NCI-H2196 treated with DMSO at 0.1 percent for 48 hours (cell line): ENCODE results near the gene SRGAP2.
"Not testable (repeated sequence)": the region's sequence is repeated elsewhere in the genome, so short reads cannot be mapped to it uniquely, and the experiment has no call there.

Source experiments
- DNase-seq: peaks from one replicate; lab custom pipeline; 2025; ENCODE audit not compliant: unreplicated experiment; lab: John Stamatoyannopoulos, UW

Gene SRGAP2

DNA sequence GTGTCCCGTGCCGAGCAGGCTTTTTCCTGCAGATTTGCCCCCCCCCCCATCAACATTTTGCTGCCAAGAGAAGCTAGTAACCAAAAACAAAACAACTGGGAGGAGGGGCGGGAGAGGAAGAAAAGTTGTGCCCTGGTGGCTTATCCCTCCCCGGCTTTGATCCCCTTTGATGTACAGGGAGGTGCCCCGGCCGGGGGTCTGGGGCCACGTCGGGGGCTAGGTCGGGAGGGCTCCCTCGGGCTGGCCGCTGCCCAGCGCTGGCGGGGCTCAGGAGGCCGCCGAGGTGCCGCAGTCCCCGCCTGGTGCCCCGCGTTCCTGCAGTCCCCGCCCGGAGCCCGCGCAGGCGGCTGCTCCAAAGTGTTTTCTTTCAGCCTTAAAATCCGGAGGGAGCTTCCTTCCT lies 1.5 kb downstream of the SRGAP2 start:
- not testable (repeated sequence) for DNase-seq

DNA sequence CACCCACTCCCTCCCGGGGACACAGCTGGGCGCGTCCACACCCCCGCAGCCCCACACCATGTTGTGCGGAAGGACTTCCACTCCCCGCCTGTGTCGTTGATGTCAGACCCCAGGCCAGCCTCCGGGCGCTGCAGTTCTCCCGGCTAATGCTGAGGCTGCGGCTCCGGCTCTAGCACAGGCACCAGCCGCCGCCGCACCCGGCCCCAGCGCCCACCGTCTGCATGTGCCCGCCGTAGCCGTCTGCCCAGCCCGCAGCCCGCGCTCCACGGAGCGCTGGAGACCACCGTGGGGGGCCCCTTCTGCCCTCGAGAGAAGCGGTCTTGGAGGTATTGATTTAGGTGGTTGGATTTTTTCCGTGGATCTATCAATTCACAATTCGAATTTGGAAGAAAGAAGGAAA lies 2.2 kb downstream of the SRGAP2 start:
- not testable (repeated sequence) for DNase-seq

DNA sequence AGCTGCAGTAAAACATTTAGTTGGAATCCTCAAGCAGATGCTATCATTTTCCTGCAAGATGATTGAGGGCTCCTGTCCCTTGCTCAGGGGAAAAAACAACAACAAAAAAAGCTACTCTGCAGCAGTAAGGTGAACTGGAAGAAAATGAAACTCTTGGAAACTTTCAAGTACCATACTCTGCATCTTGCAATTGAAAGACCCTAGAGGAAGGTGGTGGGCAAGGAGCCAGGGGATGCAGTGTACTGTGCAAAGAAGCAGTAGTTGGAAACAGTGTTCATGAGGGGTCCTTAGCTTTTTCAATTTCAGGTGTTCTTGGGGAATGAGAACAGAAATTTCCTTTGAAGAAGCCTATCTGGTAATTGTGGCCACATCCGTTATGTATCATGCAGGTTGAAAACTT lies 7.5 kb downstream of the SRGAP2 start:
- DNase-seq: not testable (repeated sequence)

DNA sequence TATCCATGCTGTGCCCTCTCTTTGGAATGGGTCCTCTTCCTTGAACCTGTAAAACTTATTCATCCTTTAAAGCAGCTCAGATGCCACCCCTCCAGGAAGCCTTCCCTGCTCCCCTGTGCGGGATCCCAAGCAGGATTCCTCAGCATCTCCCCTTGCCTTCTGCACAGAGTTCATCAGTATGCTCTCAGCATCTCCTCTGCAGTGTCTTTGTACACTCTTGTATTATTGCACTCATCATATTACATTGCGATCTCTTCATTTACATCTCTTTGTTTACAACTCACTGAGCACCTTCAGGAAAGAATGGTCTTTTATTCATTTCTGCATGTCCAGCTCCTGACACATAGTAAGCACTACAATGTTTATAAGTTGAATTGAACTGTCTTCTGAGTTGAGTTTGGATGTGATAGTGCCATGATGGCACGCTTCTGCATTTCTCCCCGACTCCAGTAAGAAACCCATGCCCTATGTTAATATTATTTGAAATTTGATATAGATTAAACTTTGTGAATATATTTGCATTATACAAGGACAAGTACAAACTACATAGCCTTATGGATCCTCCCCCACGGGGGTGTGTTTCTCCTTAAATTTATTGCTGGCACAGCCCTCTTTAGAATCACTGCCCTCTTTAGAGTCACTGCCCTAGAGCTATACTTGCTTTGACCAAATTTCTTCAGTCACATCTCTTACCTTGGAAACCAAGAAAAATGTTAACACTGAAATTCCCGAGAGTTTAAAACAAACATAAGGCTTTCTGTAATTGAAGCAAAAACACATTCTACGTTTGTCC lies 12.5 kb downstream of the SRGAP2 start:
- DNase-seq: not testable (repeated sequence)

DNA sequence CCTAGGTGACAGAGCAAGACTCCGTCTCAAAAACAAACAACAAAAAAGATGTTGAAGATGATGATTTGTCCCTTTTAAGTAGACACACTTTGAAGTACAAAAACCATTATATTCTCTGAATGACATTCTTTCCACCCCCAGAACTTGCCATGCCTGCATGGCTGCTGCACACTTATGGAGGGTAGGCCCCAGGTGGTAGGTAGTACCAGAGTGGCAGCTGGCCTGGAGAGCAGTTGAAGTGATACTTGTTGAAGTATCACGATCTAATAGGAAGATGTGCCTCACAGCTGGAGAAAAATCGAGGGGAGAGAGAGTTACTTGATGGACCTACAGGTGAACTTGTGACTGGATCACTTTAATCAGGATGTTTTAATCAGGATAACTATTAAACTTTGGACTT lies 14.9 kb downstream of the SRGAP2 start:
- DNase-seq: not testable (repeated sequence)

DNA sequence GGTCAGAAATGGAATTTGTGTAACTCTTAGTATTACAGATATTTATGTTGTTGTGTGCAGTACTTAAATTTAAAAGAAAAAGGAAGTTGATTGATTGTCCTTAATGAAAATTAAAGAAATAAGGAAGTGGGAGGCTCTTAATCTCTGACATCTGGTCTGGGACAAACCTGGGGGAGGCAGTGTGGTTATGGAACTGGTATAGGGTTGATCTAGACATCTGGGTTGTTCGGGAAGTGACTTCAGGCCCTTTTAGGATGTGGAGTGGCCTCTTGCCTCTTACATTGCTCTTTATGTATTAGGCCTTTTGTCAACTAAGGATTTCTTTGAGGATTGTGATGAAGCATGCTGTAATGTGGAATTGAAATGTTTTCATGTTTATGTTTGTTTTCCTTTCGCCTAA lies 15.4 kb downstream of the SRGAP2 start:
- not testable (repeated sequence) for DNase-seq

DNA sequence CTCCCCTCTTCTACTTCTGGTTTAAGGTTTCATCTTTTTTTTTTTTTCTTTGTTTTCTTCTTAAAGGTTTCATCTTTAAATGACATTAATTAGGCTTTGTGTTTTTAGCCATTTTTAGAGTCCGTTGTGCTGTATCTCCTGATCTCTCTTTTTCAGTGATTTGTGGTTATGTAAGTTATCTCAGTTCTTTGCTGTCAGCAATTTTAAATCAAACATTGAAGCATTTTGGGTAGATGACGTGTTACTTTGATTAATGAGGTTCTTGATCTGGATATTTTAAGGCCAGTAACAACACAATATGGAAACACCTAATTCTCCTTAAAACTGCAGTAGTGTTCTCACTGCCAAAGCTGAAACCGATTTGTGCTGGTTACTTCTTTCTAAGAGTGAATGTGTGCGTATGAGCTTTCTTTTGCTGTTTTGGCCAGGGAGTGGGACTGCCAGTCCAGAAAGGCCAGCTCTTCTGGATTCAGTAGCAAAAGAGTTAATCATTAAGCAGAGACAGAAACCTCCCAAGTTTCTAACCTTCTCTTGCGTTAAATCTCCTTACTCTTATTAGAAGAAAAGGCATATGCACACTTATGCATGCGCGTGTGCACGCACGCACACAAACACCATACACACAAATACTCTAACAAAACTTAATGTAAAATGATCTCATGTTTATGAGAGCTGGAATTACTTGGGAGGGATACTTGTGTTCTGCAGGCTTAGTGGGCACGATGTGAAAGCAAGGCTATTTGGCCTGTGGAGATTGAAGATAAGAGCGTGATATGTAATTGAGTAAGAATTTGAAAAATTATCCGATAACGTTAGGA lies 16.4 kb downstream of the SRGAP2 start:
- not testable (repeated sequence) for DNase-seq

DNA sequence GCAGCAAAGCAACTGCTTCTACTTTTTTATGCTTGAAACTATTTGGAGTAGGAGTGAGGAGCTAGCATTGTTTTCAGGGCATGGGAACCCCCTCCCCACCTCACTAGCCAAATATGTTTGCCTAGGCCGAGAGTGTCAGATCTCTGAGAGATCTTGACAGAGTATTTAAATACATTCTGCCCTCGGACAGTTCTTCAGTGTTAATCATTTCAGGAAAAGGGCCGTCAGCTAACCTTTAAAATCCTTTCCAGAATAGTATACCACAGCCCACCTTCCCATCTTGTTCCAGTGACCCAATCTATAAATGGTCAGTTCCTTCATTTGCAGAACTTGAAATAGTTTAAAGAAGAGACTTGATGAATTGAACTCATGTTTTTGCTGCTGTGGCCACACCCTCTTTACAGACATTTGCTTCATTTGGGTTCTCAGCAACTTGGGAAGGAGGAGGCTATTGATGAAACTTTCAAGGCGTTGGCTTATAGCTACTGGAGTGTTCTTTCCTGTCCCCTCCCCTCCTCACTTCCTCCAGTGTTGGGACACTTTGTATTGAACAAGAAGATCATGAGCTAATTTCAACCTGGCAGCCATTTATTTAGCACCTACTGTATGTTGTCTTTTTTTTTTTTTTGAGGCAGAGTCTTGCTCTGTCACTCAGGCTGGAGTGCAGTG lies 17.1 kb downstream of the SRGAP2 start:
- DNase-seq: not testable (repeated sequence)

DNA sequence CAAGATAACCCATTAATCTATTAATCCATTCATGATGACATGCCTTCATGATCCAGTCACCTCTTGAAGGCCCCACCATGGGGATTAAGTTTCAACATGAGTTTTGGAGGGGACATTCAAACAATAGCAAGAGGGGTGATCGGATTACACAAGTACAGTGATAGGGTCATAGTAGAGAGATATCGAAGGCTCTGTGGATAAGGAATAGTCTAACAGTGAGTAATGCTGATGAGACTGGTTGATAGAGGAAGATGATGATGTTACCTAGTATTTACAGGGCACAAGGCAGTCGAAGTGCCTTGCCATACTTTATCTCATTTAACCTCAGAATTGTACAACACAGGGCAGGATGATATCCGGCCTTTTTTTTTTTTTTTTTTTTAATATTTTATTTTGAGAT lies 18.2 kb downstream of the SRGAP2 start:
- not testable (repeated sequence) for DNase-seq

DNA sequence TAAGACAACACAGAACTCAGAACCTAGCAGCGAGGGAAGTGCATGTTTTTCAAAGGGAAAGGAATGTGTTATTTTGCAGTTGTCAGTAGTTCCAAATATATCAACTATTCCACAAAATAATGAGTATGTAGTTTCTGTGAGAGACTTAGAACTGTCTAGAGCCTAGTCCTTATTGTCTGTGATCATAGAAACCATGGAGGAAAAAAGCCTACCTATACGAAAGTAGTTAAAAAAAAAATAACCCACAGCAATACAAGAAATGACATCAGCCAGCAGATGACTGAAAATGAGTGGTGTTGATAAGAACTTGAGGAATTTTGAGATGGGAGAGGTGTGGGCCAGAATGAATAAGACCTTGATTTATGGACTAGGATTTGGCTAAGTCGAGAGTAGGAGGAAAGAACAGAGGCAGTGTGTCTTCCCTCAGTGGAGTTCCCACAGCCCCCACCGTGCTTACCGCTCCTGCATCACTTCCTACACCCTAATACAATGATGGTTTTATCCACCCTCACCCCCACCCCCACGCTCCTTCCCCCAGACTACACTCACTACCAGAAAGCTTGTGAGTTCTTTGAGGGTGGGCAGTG lies 20.9 kb downstream of the SRGAP2 start:
- DNase-seq: not testable (repeated sequence)

DNA sequence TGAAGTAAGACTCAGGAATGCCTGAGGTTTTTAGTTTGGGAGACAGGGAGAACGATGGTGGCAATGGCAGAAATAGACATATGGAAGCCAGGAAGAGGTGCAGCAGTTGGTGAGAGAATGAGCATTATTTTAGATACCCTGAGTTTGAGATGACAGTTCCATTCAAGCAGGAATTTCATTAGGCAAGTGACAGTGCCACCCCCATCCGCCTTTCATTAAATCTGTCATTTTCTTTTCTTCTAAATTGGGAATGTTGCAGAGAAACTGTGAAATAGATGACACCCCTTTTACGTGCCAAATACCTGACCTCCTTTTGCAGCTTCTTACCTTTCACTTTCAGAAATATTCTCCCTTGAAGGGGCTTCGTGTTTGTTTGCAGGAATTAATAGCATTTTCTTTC lies 22.0 kb downstream of the SRGAP2 start:
- DNase-seq: not testable (repeated sequence)

DNA sequence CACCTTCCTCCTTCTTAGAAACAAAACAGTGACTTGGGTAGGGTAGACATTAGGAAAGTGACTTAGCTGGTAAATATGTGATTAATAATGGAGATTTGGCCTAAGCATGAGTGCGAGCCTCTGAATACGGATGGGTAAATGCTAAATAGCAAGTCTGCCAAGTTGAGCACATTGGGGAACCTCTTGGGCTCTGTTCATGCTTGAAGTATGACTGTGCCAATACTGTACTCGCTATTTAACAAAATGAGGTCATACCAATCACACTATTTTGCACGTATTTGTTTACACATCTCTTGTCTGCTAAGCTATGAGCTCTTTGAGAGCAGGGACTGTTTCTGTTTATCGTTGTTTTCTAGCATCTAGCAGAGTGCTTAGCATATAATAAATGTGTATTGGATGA lies 23.5 kb downstream of the SRGAP2 start:
- DNase-seq: not testable (repeated sequence)

DNA sequence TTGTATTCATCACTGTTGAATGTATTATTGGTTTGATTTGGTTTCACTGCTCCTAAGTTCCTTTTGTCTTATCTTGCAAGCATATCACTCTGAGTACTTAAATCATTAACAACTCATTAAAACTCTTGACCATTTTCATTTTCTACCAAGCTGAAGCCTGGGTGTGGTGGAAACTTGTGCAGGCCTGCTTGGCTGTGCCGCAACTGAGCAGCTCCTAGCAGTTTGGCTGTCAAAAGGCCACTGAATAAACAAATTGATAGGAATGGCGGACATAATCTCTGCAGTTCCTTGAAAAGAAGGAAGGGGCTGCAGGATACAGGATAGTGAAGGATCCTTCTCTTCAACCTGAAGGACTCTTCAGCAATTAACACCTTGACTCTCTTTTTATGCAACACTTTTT lies 25.9 kb downstream of the SRGAP2 start:
- not testable (repeated sequence) for DNase-seq

DNA sequence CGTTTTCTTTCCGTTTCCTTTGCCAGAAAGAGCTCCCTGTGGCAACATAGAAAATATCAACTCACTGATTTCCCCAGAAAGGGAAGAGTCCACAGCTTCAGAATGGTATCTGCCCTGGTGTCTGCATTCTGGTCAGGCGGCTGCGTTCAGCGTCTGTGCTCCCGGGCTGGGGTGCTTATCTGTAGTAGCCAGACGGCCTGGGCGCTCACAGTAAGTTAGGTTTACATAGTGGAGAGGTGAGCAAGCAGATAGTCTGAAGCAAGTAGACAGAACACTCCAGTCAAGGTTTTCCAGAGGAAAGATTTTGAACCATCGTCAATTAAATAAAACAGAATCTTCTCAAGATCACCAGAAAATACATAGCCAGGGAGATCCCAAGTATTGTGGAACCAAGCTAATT lies 28.6 kb downstream of the SRGAP2 start:
- DNase-seq: not testable (repeated sequence)

DNA sequence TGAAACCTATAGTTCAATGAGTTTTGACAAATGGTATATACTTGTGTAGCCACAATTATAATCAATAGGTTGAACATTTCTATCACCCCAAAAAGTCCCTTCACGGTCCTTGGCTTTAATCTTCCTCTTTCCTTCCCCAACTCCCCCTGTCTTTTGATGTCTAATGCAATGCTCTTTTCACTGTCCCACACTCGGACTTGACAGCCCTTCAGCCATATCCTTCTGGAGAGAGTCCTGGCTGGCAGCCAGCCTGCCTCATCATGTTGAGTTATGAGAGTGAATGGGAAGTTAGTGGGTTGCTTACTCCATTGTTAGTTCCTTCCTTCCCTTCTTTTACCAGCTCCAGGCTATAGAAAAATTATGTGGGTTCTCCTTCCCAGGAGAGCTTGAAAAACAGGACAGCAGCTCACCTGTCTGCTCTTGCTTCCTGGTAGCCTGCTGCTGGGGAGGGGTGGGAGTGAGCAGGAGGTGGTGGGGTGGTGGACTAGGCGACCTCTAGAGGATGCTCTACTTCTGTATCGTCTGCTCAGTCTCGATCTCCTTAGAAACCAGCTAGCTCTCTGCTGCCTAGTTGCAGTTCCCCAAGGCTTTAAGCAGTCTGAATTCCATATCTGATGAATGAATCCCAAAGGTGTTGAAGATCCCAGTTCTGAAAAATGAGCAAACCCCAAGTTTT lies 29.8 kb downstream of the SRGAP2 start:
- DNase-seq: not testable (repeated sequence)

DNA sequence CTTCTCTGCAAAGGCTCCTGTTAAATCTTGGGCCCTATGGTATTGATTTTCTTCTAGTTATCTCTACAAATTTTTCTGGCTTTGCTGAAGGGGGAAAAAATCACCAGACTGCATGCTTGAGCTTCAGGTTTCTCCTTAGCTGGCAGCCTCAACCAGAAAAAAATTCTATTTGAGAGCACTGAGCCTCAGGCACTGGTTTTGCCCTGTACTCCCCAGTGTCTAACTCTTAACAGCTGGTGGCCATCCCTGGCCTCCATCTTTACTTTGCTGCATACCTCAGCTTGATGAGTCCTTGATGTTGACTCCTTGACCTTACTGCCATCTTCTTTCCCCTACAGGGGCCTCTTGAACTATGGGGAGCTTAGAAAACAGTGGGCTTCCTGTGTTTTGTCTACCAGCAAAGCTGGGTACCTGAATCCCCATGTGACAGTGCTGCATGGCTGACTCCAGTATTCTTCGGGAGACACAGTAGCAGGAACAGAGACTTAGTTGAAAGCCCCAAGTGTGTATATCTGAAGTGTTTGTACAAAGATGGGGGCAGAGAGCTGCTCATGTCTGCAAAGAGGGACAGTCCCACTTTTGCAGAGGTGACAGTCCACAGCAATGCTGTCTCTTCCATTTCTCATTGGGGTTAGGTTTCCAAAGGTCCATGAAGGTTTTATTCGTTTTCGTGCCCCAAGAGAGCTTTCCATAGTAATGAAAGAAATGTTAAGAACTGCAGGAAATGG lies 31.0 kb downstream of the SRGAP2 start:
- not testable (repeated sequence) for DNase-seq

DNA sequence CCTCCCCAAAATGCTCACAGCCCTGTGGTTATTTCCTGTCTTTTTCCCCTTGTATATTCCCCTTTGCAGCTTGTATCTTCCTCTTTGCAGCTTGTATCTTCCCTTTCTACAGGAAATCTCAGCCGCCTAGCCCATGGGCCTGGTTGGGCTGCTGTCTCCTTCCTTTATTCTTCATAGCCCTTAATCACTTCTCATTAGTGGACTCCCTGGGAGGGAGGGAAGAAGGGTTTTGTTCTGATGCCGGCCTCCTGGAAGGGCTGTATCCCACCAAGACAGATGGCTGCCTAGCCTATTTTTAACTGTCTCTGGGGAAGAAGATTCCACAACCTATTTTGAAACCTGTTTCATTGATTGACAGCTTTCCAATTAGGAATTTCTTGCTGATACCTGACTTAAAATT lies 31.8 kb downstream of the SRGAP2 start:
- not testable (repeated sequence) for DNase-seq

DNA sequence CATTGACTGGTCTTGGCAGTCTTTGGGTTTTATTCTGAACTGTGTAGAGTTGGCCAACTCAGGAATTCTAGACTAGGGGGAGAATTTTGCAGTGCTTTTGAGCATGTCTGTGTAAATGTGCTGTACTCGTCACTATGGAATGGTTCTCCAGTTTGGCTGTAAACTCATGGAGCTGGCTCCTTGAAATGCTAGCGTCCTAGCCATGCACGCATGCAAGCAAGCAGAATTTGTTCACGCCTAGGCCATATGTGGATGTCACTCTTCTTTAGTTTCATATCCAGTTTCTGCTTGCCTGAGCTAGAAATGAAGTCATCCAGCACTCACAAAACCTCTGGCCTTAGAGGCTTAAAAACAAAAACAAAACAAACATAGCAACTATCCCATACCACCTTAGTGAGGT lies 36.9 kb downstream of the SRGAP2 start:
- not testable (repeated sequence) for DNase-seq

DNA sequence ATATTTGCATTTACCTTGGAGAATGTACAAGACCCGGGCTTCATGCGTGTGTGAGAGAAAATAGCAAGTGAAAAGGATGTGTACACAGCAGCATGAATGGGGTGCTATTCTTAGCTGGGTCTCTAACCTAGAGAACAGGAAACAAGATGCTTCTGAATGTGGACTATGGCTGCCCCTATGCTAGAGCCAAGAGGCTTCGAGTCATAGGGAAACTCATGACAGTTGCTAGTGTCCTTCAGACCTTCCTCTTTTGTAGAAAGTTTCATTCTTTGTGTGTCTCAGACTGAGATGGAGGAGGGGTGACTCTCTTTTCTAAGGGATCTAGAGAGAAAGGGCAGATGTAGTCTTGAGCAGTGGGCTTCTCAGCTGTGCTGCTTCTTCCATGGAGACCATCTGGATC lies 40.0 kb downstream of the SRGAP2 start:
- DNase-seq: not testable (repeated sequence)

DNA sequence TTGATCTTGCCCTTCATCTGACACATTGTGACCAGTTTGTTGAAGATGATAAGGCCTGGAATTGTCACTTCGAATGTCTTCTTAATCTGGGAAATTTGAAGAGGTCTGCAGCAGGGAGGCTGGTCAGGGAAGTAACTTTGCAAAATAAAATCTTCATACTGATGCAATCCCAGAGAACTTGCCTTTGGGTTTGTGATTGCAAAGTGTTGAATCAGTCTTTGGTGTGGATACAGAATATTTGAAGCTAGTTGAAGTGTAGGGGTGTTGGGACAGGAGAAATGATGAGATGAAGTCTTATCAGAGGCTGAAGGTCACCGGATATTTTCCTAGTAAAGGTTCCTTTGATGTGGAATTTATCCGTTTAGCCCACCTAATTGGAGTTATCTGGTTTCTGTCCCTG lies 42.1 kb downstream of the SRGAP2 start:
- not testable (repeated sequence) for DNase-seq
